Neural progenitor cell (in vitro differentiated cells): ENCODE measurements around the gene DCC.

Source experiments
- EZH2phosphoT487 ChIP-seq: fragments of 200-600 bp; sonication (generic); IDR thresholded peaks from 2 replicates; pipeline ENCODE4 v1.6.1; 2017; ENCODE audit warnings: antibody characterized with exemption
- TF ChIP-seq, protein P1 (sequence below): fragments of 200-600 bp; sonication (generic); IDR thresholded peaks from 2 replicates; pipeline ENCODE4 v1.5.1; 2017; ENCODE audit warnings: antibody characterized with exemption, mild to moderate bottlenecking

DNA sequence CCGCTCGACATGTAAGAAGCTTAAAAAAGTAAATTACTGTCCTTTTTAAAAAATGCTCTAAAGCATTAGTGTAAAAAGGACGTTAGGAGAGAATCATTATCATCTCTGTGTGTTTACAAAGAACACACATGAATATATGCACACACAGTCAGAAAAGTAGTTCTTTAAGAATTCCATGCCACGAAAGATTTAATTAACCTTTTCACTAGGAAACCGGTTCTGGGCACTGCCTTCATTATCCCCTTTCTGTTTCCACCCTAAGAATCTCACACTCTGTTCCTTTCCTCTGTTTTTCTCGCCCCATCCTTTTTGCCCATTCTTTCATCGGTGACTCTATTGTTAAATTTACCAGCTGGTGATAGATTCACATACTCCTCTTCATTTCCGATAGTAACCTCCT is 338.6 kb downstream of the DCC start:
- TF ChIP-seq, protein P1, sequence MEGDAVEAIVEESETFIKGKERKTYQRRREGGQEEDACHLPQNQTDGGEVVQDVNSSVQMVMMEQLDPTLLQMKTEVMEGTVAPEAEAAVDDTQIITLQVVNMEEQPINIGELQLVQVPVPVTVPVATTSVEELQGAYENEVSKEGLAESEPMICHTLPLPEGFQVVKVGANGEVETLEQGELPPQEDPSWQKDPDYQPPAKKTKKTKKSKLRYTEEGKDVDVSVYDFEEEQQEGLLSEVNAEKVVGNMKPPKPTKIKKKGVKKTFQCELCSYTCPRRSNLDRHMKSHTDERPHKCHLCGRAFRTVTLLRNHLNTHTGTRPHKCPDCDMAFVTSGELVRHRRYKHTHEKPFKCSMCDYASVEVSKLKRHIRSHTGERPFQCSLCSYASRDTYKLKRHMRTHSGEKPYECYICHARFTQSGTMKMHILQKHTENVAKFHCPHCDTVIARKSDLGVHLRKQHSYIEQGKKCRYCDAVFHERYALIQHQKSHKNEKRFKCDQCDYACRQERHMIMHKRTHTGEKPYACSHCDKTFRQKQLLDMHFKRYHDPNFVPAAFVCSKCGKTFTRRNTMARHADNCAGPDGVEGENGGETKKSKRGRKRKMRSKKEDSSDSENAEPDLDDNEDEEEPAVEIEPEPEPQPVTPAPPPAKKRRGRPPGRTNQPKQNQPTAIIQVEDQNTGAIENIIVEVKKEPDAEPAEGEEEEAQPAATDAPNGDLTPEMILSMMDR: no peak
- no peak for TF ChIP-seq EZH2phosphoT487
